NB4 (cell line): ENCODE measurements around the gene SLC6A2.

Experiments used
- POLR2A ChIP-seq: IDR thresholded peaks from 2 replicates; pipeline ENCODE4 v1.6.1; 2011; ENCODE audit warnings: mild to moderate bottlenecking; ENCODE audit not compliant: insufficient read length; ENCODE audit errors: extremely low read depth
- TF ChIP-seq, protein P1 (sequence below): IDR thresholded peaks from one replicate; pipeline ENCODE4 v1.5.1; 2012; ENCODE audit warnings: low read depth, low read length

DNA sequence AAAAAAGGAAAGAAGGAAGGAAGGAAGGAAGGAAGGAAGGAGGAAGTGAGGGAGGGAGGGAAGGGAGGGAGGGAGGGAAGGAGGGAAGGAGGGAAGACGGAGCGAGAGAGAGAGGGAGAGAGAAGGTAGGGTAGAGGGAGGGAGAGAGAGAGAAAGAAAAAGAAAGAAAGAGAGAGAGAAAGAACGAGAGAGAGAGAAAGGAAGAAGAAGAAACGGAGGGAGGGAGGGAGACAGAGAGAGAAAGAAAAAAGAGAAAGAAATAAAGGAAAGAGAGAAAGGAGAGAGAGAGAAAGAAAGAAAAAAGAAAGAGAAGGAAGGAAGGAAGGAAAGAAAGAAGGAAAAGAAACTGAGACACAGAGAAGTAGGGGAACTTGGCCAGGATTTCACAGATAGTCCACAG, 8.4 kb upstream of the SLC6A2 start:
- TF ChIP-seq, protein P1, sequence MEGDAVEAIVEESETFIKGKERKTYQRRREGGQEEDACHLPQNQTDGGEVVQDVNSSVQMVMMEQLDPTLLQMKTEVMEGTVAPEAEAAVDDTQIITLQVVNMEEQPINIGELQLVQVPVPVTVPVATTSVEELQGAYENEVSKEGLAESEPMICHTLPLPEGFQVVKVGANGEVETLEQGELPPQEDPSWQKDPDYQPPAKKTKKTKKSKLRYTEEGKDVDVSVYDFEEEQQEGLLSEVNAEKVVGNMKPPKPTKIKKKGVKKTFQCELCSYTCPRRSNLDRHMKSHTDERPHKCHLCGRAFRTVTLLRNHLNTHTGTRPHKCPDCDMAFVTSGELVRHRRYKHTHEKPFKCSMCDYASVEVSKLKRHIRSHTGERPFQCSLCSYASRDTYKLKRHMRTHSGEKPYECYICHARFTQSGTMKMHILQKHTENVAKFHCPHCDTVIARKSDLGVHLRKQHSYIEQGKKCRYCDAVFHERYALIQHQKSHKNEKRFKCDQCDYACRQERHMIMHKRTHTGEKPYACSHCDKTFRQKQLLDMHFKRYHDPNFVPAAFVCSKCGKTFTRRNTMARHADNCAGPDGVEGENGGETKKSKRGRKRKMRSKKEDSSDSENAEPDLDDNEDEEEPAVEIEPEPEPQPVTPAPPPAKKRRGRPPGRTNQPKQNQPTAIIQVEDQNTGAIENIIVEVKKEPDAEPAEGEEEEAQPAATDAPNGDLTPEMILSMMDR, result no peak
- no peak for TF ChIP-seq POLR2A
